Pancreas (tissue), 10 donors: ENCODE results near the gene CDC27. TPM values are rescaled to one million over a fixed set of nuclear protein-coding genes. Genes with fewer than 3 reads are reported as not detected.
"Not testable (repeated sequence)": the region's sequence is repeated elsewhere in the genome, so short reads cannot be mapped to it uniquely, and the experiment has no call there.

Source experiments
- ATAC-seq, 4 donors: fragments of 200-7000 bp; cut with Tn5 transposase; one replicate each; pipeline versions ENCODE4 v1.8.0 to v1.9.1; 2020; ENCODE audit warnings: mild to moderate bottlenecking in 4 of 4, moderate library complexity in 4 of 4
- DNase-seq, 6 donors: peaks; one replicate each; pipeline ENCODE4 v3.0.0-alpha.2; 2020
- FAIRE-seq: peaks from 2 replicates; lab custom pipeline; 2012; peaks lifted over from hg19 to GRCh38; lab: Jason Lieb, UNC
- H3K27ac ChIP-seq, 4 donors: fragments of 200-600 bp; sonication (generic); 1 replicate in 3 of 4; 2 replicates in 1 of 4; pipeline versions ENCODE4 v1.5.0 to v1.8.0; 2020
- H3K27me3 ChIP-seq, 4 donors: fragments of 200-600 bp; one replicate each; pipeline ENCODE4 v1.8.0; 2021
- H3K36me3 ChIP-seq, 3 donors: fragments of 200-600 bp; sonication (generic) in 1 of 3; one replicate each; pipeline versions ENCODE4 v1.5.0 to v1.8.0; 2020 to 2021
- H3K4me1 ChIP-seq, 3 donors: fragments of 200-600 bp; one replicate each; pipeline ENCODE4 v1.8.0; 2021
- H3K4me3 ChIP-seq, 4 donors: fragments of 200-600 bp; sonication (generic) in 2 of 4; one replicate each; pipeline versions ENCODE4 v1.5.0 to v1.8.0; 2020 to 2021
- H3K9me3 ChIP-seq, 4 donors: fragments of 200-600 bp; one replicate each; pipeline ENCODE4 v1.8.0; 2021
- WGBS, 2 donors: extraction: QIAGEN DNeasy Blood & Tissue Kit; methylation state at CpG; one replicate each; pipeline ENCODE4 v1.1.7; 2013; 5-methylcytosine and 5-hydroxymethylcytosine counted together
- intact Hi-C, 3 donors: fragments of 100-400 bp; cut with DNase I; formaldehyde crosslinking; loops; one replicate each; pipeline versions ENCODE4 v1.11.1 to v1.14.2; 2022
- polyA plus RNA-seq, 2 donors: library from polyadenylated mRNA; stranded (reverse); fragments of 200-250 nt; gene quantifications; one replicate each; pipeline ENCODE4 v1.2.3, GENCODE V29; 2013
- total RNA-seq, 6 donors: library from RNA; stranded (reverse); fragmentation: NEBNext Ultra II Directional in 4 of 6; extraction: Animal tissue kit (Norgen Biotek cat#: 25700) in 4 of 6; gene quantifications; one replicate each; pipeline versions ENCODE4 v1.2.1 to v1.2.4, GENCODE V29; 2021 to 2023
- TF ChIP-seq, protein P1 (sequence below), 4 donors: fragments of 200-600 bp; sonication (generic) in 3 of 4; IDR thresholded peaks; one replicate each; pipeline versions ENCODE4 v1.5.0 to v1.8.0; 2021; ENCODE audit warnings: antibody characterized with exemption in 4 of 4
- donor health status: healthy with polysubstance abuse.
- donor health status: DM: no; HTN: no; CAD: no; lungs with moderate emphysema.
- donor health status: DM: no; HTN: no; CAD: no.
- donor health status: control.
- donor health status: control.
- donor health status: Bipolar disorder and iron deficiency.
- donor health status: DM: yes; HTN: yes; CAD: no.
- donor health status: DM: no; HTN: no; CAD: no.
- donor health status: DM: no; HTN: no; CAD: no.
- donor health status: DM: yes; HTN: yes; CAD: no.

CDC27 gene
- total and polyA plus RNA-seq, 8 donors = 6.5 to 42.7 (median 26.3) TPM

DNA sequence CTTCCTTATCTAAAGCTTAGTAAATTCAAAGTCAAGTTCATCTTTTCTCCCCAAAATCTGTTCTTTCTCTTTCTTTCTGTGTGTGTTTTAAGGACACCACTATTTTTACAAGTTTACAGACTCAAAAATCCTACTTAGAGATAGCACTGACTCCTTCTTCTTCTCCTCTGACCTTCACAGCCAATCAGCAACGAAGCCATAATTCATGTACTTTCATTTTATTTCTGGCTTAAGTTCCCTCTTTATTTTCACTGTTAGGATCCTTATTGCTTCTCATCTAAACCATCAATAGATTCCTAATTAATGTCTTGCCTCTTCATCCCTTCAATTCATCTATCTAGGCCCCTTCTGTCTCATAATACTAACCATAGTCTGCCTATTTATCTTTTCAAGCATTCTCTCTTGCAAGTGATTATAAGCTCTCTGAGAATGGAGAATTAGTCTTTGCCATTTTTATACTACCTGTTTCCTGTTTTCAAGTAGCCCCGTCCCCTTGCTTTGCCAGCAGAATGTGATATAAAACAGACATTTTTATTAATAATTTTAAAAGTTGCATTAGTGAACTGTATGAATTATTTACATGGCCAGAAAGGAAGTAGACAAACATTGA, 27.0 kb downstream of the CDC27 start:
- Histone ChIP-seq H3K36me3 (peaks cover 0 to 13% (median 0%) of the 10 kb centered on the region in 3 donors), H3K4me3 (no peak overlapping the region), H3K27ac (no peak overlapping the region), H3K27me3 (no peaks in the 10 kb centered on the region), H3K4me1 (no peaks in the 10 kb centered on the region), H3K9me3 (no peaks in the 10 kb centered on the region)
- 75 to 82% methylated on average over 2 of the region's 2 CpGs for WGBS, 2 donors
- no peak for ATAC-seq
- intact Hi-C loops = no loop called here
- no peak for FAIRE-seq
- no peak for DNase-seq
- TF ChIP-seq, protein P1, sequence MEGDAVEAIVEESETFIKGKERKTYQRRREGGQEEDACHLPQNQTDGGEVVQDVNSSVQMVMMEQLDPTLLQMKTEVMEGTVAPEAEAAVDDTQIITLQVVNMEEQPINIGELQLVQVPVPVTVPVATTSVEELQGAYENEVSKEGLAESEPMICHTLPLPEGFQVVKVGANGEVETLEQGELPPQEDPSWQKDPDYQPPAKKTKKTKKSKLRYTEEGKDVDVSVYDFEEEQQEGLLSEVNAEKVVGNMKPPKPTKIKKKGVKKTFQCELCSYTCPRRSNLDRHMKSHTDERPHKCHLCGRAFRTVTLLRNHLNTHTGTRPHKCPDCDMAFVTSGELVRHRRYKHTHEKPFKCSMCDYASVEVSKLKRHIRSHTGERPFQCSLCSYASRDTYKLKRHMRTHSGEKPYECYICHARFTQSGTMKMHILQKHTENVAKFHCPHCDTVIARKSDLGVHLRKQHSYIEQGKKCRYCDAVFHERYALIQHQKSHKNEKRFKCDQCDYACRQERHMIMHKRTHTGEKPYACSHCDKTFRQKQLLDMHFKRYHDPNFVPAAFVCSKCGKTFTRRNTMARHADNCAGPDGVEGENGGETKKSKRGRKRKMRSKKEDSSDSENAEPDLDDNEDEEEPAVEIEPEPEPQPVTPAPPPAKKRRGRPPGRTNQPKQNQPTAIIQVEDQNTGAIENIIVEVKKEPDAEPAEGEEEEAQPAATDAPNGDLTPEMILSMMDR (IDR thresholded peaks at IDR 0.05) = no peak

DNA sequence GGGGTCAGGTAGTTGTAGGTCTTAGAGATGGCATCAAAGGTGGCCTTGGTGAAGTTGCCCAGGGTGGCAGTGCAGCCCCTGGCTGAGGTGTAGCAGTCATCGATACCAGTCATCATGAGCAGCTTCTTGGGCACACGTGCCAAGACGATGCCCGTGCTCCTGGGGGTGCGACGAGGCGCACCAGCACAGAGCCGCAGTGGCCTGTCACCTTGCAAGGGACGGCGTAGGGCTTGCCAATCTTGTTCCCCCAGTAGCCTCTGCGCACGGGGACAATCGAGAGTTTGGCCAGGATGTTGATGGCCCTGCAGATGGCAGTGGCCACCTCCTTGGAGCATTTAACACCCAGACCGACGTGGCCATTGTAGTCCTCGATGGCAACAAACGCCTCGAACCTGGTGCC, 29.8 kb downstream of the CDC27 start:
- DNase-seq = peak in 1 of 6 donors; percentile 42
- no peak overlapping the region for H3K27ac ChIP-seq
- no peaks in the 10 kb centered on the region for H3K4me1 ChIP-seq
- TF ChIP-seq, protein P1 (IDR thresholded peaks at IDR 0.05) = no peak
- H3K4me3 ChIP-seq = no peak overlapping the region
- H3K27me3 ChIP-seq = no peaks in the 10 kb centered on the region
- WGBS, 2 donors = 96 to 98% methylated on average over 18 of the region's 18 CpGs
- intact Hi-C loops = no loop called here
- no peak for FAIRE-seq
- no peaks in the 10 kb centered on the region for H3K9me3 ChIP-seq
- ATAC-seq = no peak
- peaks cover 0 to 21% (median 13%) of the 10 kb centered on the region in 3 donors for H3K36me3 ChIP-seq

DNA sequence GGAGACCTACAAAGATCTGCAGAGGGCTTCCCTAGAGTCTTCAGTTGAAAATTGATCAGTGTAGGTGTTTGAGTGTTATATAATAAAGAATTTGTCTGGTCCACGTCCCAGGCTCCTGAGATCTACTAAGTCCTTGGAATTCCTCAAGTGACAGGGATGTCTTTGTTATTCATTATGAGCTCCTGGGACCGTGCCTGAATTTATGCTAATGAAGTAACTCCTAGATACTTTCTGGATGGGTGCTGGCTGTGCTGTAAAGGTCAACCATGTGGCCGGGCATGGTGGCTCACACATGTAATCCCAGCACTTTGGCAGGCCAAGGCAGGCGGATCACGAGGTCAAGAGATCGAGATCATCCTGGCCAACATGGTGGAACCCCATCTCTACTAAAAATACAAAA, 43.7 kb downstream of the CDC27 start:
- no peak for ATAC-seq
- DNase-seq = no peak
- no peaks in the 10 kb centered on the region for H3K4me1 ChIP-seq
- intact Hi-C loops = no loop called here
- H3K27me3 ChIP-seq = no peaks in the 10 kb centered on the region
- no peak overlapping the region for H3K4me3 ChIP-seq
- WGBS, 2 donors = 88% methylated on average over 6 of the region's 6 CpGs
- TF ChIP-seq, protein P1 (IDR thresholded peaks at IDR 0.05) = no peak
- no peak for FAIRE-seq
- H3K36me3 ChIP-seq = peaks cover 6 to 34% (median 9%) of the 10 kb centered on the region in 3 donors
- H3K27ac ChIP-seq = no peak overlapping the region
- no peaks in the 10 kb centered on the region for H3K9me3 ChIP-seq

DNA sequence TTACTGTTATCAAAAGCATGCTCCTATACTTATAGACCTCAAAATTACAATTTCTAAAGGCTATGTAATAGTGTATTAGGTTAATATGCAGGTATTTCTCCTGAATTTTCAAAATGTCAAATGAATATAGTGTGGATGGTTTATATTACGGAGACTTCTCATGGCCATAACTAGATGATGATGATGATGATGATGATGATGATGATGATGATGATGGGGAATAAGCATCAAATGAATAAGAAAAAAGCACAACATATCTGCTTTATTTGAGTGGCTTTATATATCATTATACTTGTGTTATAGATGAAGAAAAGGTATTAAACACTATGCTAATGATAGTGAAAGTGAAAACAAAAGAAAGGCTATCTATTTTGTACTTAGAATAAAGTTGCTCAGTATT, 53.9 kb downstream of the CDC27 start:
- Histone ChIP-seq H3K27ac (no peak overlapping the region), H3K36me3 (peaks cover 0 to 22% (median 13%) of the 10 kb centered on the region in 3 donors), H3K27me3 (no peaks in the 10 kb centered on the region), H3K9me3 (no peaks in the 10 kb centered on the region), H3K4me3 (no peak overlapping the region), H3K4me1 (no peaks in the 10 kb centered on the region)
- ATAC-seq (no peak), DNase-seq (no peak), FAIRE-seq (no peak)
- intact Hi-C loops = no loop called here
- TF ChIP-seq, protein P1 (IDR thresholded peaks at IDR 0.05) = no peak
- 98 to 100% methylated on average over 1 of the region's 1 CpG for WGBS, 2 donors

DNA sequence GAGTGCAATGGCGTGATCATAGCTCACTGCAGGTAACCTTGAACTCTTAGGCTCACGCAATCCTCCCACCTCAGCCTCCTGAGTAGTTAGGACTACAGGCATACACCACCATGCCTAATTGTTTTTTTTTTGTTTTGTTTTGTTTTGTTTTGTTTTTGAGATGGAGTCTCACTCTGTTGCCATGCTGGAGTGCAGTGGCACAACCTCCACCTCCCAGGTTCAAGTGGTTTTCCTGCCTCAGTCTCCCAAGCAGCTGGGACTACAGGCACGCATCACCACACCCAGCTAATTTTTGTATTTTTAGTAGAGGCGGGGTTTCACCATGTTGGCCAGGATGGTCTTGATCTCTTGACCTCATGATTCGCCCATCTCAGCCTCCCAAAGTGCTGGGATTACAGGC, 54.7 kb downstream of the CDC27 start:
- H3K4me3 ChIP-seq, ATAC-seq, H3K27ac ChIP-seq, DNase-seq, FAIRE-seq, intact Hi-C loops, H3K27me3 ChIP-seq, H3K9me3 ChIP-seq, H3K4me1 ChIP-seq: not testable (repeated sequence)
- H3K36me3 ChIP-seq = peaks cover 0 to 26% (median 13%) of the 10 kb centered on the region in 3 donors
- 90 to 93% methylated on average over 5 of the region's 5 CpGs for WGBS, 2 donors
